ENCODE measurements around the gene HDHD5.

The HDHD5 gene

DNA sequence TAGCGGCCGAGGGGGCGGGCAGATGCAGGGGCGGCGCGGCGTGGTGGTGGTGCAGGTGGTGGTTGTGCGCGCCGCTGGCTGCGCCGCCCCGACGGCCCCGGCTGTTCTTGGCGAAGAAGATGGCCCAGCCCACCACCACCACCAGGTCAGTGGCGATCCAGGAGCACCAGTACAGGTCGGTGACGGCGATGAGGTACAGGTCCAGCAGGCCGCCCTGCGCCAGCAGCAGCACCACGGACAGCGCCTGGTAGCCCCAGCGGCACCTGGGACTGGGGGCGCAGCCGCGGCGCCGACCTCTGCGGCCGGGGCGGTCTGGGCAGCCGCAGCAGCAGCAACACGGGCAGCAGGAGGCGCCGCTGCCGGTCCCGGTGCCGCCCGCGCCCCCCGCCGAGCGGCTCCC is 38.8 kb downstream of the HDHD5 start:
- Histone ChIP-seq H3K4me1 (ENCODE audit: control insufficient read depth, insufficient read depth, low read length) (peaks cover 7% of the 10 kb centered on the region), H3K36me3 (ENCODE audit: control insufficient read depth, insufficient read depth, low read length) (no peaks in the 10 kb centered on the region), H3K4me3 (ENCODE audit: low read length) (peak overlapping the region; percentile 61; the same call in 1 of the 2 replicates), H3K27me3 (ENCODE audit: control insufficient read depth, insufficient read depth, low read length) (no peaks in the 10 kb centered on the region), H3K9me3 (ENCODE audit: control insufficient read depth, insufficient read depth, low read length) (no peaks in the 10 kb centered on the region), H3K27ac (ENCODE audit: low read length) (no peak overlapping the region)
- no CpG with 5 or more reads among the region's 45 CpGs for WGBS (ENCODE audit: insufficient coverage, insufficient read length)
- DNase-seq (ENCODE audit: low read depth, low spot score) = peak; percentile 75

DNA sequence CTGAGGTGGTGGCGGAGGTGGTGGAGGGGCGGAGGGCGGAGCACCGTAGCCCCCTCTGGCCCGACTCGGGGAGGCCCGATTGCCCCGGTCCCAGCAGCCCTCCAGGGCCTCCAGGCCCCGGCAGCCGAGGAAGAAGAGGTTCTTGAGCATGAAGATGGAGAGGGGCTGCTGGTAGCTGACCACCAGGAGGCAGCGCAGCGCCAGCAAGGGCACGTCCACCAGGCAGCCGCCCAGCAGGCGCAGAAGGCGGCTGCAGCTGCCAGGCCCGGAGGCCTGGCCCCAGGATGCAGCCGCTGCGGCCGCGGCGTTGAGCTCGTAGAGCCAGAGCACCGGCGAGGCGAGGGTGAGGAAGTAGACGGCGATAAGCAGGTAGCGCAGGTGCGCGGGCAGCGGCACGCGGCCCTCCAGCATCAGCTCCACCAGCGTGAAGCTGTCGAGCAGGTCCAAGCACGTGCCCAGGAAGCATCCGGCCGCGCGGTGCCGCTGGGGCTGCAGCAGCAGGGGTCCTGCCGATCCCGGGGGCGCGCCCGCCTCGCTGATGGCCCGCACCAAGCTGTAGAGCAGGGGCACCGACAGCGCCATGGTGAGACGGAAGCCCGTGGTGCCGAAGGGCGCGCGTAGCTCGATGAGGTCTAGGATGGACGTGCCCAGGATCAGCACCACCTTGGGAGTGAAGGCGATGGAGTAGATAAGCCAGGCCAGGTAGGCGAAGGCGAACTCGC is 39.4 kb downstream of the HDHD5 start:
- Histone ChIP-seq H3K4me1 (ENCODE audit: control insufficient read depth, insufficient read depth, low read length) (peaks cover 7% of the 10 kb centered on the region), H3K4me3 (ENCODE audit: low read length) (no peak overlapping the region), H3K9me3 (ENCODE audit: control insufficient read depth, insufficient read depth, low read length) (no peaks in the 10 kb centered on the region), H3K27me3 (ENCODE audit: control insufficient read depth, insufficient read depth, low read length) (no peaks in the 10 kb centered on the region), H3K27ac (ENCODE audit: low read length) (no peak overlapping the region), H3K36me3 (ENCODE audit: control insufficient read depth, insufficient read depth, low read length) (no peaks in the 10 kb centered on the region)
- WGBS (ENCODE audit: insufficient coverage, insufficient read length) = no CpG with 5 or more reads among the region's 63 CpGs
- DNase-seq (ENCODE audit: low read depth, low spot score) = peak; percentile 64

DNA sequence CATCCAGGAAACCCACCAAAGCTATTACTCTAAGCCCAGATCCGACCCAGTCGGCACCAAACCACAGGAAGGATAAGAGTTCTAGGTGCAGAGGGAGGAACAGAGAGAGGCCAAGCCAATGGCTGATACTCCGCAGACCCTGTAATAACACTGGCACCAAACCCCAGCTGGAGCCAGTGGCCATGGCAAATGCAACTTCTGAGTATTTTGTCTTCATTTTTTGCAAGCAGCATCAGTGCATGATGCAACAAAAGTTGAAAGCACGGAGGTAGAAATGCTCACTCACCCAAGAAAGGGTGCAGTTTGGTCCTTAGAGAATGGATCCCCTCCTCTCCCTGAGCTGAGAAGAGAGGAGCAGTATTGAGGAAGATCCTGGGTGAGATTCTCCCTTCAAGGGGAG is 40.7 kb downstream of the HDHD5 start:
- DNase-seq (ENCODE audit: low read depth, low spot score) = no peak
- no peak overlapping the region for H3K4me3 ChIP-seq (ENCODE audit: low read length)
- no peaks in the 10 kb centered on the region for H3K27me3 ChIP-seq (ENCODE audit: control insufficient read depth, insufficient read depth, low read length)
- H3K9me3 ChIP-seq (ENCODE audit: control insufficient read depth, insufficient read depth, low read length) = no peaks in the 10 kb centered on the region
- H3K4me1 ChIP-seq (ENCODE audit: control insufficient read depth, insufficient read depth, low read length) = peaks cover 7% of the 10 kb centered on the region
- no peak overlapping the region for H3K27ac ChIP-seq (ENCODE audit: low read length)
- WGBS (ENCODE audit: insufficient coverage, insufficient read length) = no CpG with 5 or more reads among the region's 4 CpGs
- no peaks in the 10 kb centered on the region for H3K36me3 ChIP-seq (ENCODE audit: control insufficient read depth, insufficient read depth, low read length)

DNA sequence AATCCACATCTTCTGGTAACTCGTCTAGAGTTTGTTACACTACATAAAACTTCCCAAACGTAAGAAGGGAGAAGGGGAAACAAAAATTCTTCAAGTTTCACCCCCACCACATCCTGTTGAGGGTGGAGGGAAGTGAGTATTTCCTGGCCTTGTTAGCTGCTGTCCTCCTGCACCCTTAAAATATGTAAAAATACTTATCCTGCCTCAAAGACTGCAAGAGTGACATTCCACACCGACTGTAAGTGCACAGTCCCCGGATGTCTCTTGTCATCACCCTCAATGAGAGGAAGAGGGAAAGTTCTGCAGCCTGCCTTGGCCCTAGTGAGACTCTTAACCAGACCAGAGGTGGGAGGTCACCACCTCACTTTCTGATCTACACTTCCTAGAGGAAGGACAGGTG is 41.2 kb downstream of the HDHD5 start:
- DNase-seq (ENCODE audit: low read depth, low spot score) = no peak
- no CpG with 5 or more reads among the region's 4 CpGs for WGBS (ENCODE audit: insufficient coverage, insufficient read length)

DNA sequence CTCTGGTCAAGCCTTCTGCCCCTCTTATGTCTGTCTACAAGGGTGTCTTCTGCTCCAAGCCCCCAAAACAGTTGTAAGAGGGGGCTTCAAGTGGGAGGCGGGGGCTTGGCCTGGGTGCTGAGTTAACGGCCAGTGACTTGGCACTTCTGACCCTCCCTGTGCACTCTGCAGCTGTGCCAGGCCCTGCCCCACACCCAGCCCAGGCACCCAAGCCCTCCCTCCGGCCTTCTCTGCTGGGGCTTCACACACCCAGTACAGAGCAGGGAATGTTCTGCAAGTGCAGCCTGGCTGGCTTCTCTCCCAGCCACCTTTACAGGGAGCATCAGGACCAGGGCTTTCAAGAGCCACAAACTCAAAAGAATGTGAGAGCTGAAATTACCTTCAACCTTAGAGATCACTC is 41.7 kb downstream of the HDHD5 start:
- no peak for DNase-seq (ENCODE audit: low read depth, low spot score)
- Histone ChIP-seq H3K9me3 (ENCODE audit: control insufficient read depth, insufficient read depth, low read length) (no peaks in the 10 kb centered on the region), H3K4me1 (ENCODE audit: control insufficient read depth, insufficient read depth, low read length) (peaks cover 7% of the 10 kb centered on the region), H3K4me3 (ENCODE audit: low read length) (no peak overlapping the region), H3K36me3 (ENCODE audit: control insufficient read depth, insufficient read depth, low read length) (no peaks in the 10 kb centered on the region), H3K27ac (ENCODE audit: low read length) (no peak overlapping the region), H3K27me3 (ENCODE audit: control insufficient read depth, insufficient read depth, low read length) (no peaks in the 10 kb centered on the region)
- no CpG with 5 or more reads among the region's 3 CpGs for WGBS (ENCODE audit: insufficient coverage, insufficient read length)

More for the DNA sequence above, 41.2 kb downstream of the HDHD5 start:
- Histone ChIP-seq H3K4me3 (ENCODE audit: low read length) (no peak overlapping the region), H3K27ac (ENCODE audit: low read length) (no peak overlapping the region), H3K36me3 (ENCODE audit: control insufficient read depth, insufficient read depth, low read length) (no peaks in the 10 kb centered on the region), H3K4me1 (ENCODE audit: control insufficient read depth, insufficient read depth, low read length) (peaks cover 7% of the 10 kb centered on the region), H3K27me3 (ENCODE audit: control insufficient read depth, insufficient read depth, low read length) (no peaks in the 10 kb centered on the region), H3K9me3 (ENCODE audit: control insufficient read depth, insufficient read depth, low read length) (no peaks in the 10 kb centered on the region)

DNA sequence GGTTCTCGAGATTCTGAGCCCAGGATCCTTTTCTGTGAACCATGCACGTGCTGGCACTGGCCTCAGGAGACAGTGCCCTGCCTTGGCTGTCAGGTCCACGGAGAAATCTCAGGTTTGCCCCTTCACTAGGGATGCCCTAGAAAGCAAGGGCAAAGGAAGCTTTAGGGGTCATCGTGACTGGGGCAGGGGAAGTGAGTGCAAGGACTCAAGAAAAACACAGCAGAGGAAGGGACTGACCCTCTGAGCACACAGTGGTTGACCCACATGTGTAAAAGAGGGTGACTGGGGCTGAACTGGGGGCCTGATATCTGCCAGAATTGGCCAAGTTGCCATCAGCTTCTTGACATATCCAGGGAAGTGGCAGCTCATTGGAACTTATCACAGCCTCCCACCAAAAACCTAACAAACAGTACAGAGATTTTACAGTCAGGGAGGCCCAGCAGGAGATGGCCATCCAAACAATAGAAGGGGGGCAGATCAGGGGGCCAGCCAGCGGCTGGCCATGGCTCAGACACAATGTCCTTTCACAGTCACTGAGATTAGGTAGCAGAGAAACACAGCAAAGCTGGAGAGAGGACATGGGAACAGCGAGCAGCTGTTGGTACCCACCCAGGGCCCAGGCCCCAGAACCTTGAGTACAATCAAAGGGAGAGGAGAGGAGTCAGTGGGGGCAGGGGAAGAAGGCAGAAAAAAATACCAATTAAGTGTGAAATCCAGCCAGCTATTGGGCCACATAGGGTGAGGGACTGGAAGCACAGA is 42.3 kb downstream of the HDHD5 start:
- Histone ChIP-seq H3K27me3 (ENCODE audit: control insufficient read depth, insufficient read depth, low read length) (no peaks in the 10 kb centered on the region), H3K4me1 (ENCODE audit: control insufficient read depth, insufficient read depth, low read length) (peaks cover 6% of the 10 kb centered on the region; the same call in 1 of the 2 replicates)
- no CpG with 5 or more reads among the region's 6 CpGs for WGBS (ENCODE audit: insufficient coverage, insufficient read length)

DNA sequence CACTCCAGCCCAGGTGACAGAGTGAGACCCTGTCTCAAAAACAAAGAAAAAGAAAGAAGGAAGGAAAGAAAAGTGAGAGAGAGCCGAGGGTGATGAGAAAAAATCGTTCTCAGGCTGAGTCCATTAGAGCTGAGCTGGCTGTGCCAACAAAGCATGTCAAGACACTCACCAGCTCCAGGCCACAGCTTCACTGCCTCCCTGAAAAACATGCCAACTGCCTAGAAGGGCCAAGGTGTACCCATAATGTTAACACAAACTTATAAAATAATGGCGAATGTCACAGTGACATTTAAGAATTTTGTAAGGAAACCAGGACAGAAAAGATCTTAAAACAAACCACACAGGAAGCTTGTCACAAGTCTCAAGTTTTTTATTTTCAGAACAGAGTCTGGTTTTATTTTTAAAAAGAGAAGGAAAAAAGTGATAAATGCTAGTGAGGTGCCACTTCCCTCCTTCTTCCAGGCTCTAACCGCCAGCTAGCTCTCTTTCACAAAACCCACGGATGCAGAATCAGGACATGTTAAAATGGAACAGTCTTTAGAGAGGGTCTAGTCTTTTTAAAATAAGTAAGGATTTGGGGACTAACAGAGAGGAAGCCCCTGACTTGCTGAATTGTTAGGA is 43.0 kb downstream of the HDHD5 start:
- Histone ChIP-seq H3K36me3 (ENCODE audit: control insufficient read depth, insufficient read depth, low read length) (no peaks in the 10 kb centered on the region), H3K27me3 (ENCODE audit: control insufficient read depth, insufficient read depth, low read length) (no peaks in the 10 kb centered on the region), H3K4me1 (ENCODE audit: control insufficient read depth, insufficient read depth, low read length) (peaks cover 6% of the 10 kb centered on the region; the same call in 1 of the 2 replicates), H3K27ac (ENCODE audit: low read length) (no peak overlapping the region), H3K9me3 (ENCODE audit: control insufficient read depth, insufficient read depth, low read length) (no peaks in the 10 kb centered on the region), H3K4me3 (ENCODE audit: low read length) (no peak overlapping the region)
- no peak for DNase-seq (ENCODE audit: low read depth, low spot score)
- no CpG with 5 or more reads among the region's 5 CpGs for WGBS (ENCODE audit: insufficient coverage, insufficient read length)

More for the DNA sequence above, 42.3 kb downstream of the HDHD5 start:
- H3K4me3 ChIP-seq (ENCODE audit: low read length) = no peak overlapping the region
- H3K27ac ChIP-seq (ENCODE audit: low read length) = no peak overlapping the region
- H3K36me3 ChIP-seq (ENCODE audit: control insufficient read depth, insufficient read depth, low read length) = no peaks in the 10 kb centered on the region
- no peaks in the 10 kb centered on the region for H3K9me3 ChIP-seq (ENCODE audit: control insufficient read depth, insufficient read depth, low read length)
- DNase-seq (ENCODE audit: low read depth, low spot score) = no peak

DNA sequence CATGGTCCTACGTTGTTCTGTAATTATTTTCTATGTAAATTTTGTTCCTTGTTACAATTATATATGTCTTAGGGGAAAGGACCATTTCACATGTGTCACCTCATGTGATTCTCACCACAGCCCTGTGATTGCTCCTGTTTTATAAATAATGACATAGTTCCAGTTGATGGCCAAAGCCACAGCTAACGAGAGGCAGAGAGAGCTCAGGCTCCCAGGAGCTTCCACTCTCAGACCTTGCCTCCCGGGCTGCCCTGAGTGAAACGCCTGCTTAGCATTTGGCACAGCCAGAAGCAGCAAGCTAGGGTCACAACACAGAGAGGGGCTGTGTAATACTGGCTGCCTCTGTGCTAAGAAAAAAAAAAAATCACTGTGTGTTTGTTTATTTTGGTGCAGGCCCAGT is 43.8 kb downstream of the HDHD5 start:
- Histone ChIP-seq H3K9me3 (ENCODE audit: control insufficient read depth, insufficient read depth, low read length) (no peaks in the 10 kb centered on the region), H3K27ac (ENCODE audit: low read length) (no peak overlapping the region), H3K27me3 (ENCODE audit: control insufficient read depth, insufficient read depth, low read length) (no peaks in the 10 kb centered on the region), H3K4me1 (ENCODE audit: control insufficient read depth, insufficient read depth, low read length) (peaks cover 6% of the 10 kb centered on the region; the same call in 1 of the 2 replicates), H3K36me3 (ENCODE audit: control insufficient read depth, insufficient read depth, low read length) (no peaks in the 10 kb centered on the region), H3K4me3 (ENCODE audit: low read length) (no peak overlapping the region)
- DNase-seq (ENCODE audit: low read depth, low spot score) = no peak
- WGBS (ENCODE audit: insufficient coverage, insufficient read length) = no CpG with 5 or more reads among the region's 4 CpGs

DNA sequence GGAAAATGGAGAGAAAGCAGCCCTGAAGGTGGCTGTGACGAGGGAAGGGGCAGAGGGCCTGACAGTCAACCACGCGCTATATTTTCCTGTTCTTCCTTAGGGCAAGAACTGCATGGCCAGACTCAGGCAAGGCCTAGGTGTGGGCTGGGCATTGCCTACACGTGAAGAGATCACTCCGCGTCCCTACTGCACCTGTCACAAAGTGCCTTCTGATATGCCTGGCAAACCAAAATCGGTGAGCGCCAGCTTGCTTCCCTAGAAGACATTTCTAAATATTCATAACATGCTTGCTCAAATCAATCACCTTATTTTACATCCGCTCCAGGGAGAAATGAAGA is 44.2 kb downstream of the HDHD5 start:
- no peak overlapping the region for H3K27ac ChIP-seq (ENCODE audit: low read length)
- peaks cover 4% of the 10 kb centered on the region; the same call in 1 of the 2 replicates for H3K4me1 ChIP-seq (ENCODE audit: control insufficient read depth, insufficient read depth, low read length)
- no peak for DNase-seq (ENCODE audit: low read depth, low spot score)
- no CpG with 5 or more reads among the region's 9 CpGs for WGBS (ENCODE audit: insufficient coverage, insufficient read length)
- no peaks in the 10 kb centered on the region for H3K9me3 ChIP-seq (ENCODE audit: control insufficient read depth, insufficient read depth, low read length)
- no peaks in the 10 kb centered on the region for H3K36me3 ChIP-seq (ENCODE audit: control insufficient read depth, insufficient read depth, low read length)
- H3K4me3 ChIP-seq (ENCODE audit: low read length) = no peak overlapping the region
- H3K27me3 ChIP-seq (ENCODE audit: control insufficient read depth, insufficient read depth, low read length) = no peaks in the 10 kb centered on the region

DNA sequence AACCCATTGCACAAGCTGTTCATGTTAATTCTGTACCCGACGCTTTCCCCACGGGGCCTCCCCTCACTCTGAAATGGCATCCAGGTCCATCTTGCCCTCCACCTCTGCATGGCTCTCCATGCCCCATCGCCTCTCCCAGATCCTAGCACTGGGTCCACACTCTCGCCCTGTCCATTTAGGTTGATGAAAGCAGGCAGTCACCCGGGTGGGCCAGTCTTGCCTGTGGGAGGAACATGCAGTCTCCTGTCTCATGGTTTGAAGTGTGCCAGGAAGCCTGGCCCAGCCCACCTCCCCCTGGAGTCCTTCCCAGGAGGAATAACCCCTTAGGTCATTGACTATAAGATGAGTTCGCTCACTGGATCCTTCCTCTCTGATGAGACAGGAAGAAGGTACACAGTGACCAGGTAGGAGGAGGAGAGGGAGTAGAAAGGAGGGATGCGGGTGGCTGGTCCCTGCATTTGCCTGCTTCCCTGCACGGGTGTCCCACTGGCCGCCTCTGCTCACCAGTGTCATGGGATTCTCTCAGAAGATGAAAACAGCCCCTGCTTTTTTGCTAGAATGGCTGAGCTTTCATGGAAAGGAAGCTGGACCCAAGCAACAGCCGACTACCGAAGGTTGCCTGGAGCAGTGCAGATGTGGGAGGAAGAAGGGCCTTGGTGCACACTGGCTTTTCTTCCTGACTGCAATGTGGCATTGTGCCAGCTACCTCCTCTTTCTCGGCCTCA is 44.7 kb downstream of the HDHD5 start:
- Histone ChIP-seq H3K27me3 (ENCODE audit: control insufficient read depth, insufficient read depth, low read length) (no peaks in the 10 kb centered on the region), H3K27ac (ENCODE audit: low read length) (no peak overlapping the region), H3K4me3 (ENCODE audit: low read length) (no peak overlapping the region), H3K9me3 (ENCODE audit: control insufficient read depth, insufficient read depth, low read length) (no peaks in the 10 kb centered on the region), H3K36me3 (ENCODE audit: control insufficient read depth, insufficient read depth, low read length) (no peaks in the 10 kb centered on the region; the same call in 1 of the 2 replicates), H3K4me1 (ENCODE audit: control insufficient read depth, insufficient read depth, low read length) (peaks cover 1% of the 10 kb centered on the region; the same call in 1 of the 2 replicates)
- DNase-seq (ENCODE audit: low read depth, low spot score) = no peak
- no CpG with 5 or more reads among the region's 13 CpGs for WGBS (ENCODE audit: insufficient coverage, insufficient read length)
